K562 (cell line): Measurements from ENCODE around the gene MYL6B.

Experiments
- EZH2 ChIP-seq: IDR thresholded peaks from 2 replicates; pipeline ENCODE4 v1.6.1; 2012; ENCODE audit warnings: low read depth, mild to moderate bottlenecking, inconsistent platforms, low read length, borderline replicate concordance
- NR2C1 ChIP-seq, 2 experiments: fragments of 450-650 bp; IDR thresholded peaks; 2 replicates each; pipeline ENCODE4 v1.6.1; 2017; ENCODE audit warnings: mild to moderate bottlenecking in 2 of 2, antibody characterized with exemption in 1 of 2, inconsistent platforms in 1 of 2, missing compliant biosample characterization in 1 of 2, missing genetic modification characterization in 1 of 2
- RBBP5 ChIP-seq: fragments of 200-600 bp; sonication (generic); IDR thresholded peaks from 2 replicates; pipeline ENCODE4 v1.6.1; 2012; ENCODE audit warnings: borderline replicate concordance, mild to moderate bottlenecking, low read length, control low read depth, inconsistent platforms; ENCODE audit not compliant: insufficient read depth, poor library complexity, severe bottlenecking
- ZNF408 ChIP-seq: fragments of 250-450 bp; sonication (Bioruptor Pico); IDR thresholded peaks from 2 replicates; pipeline ENCODE4 v1.4.0; 2020; ENCODE audit warnings: low read depth, mild to moderate bottlenecking, moderate library complexity
- TF ChIP-seq, protein P1 (sequence below), 3 experiments: IDR thresholded peaks in 2 of 3; conservative IDR thresholded peaks in 1 of 3; 2 replicates each; pipeline ENCODE4 v1.5.1; 2011 to 2012; ENCODE audit warnings: low read length in 3 of 3, mild to moderate bottlenecking in 3 of 3, control low read depth in 2 of 3, improper control_type of control experiment in 1 of 3, inconsistent platforms in 1 of 3, low read depth in 1 of 3, mixed read lengths in 1 of 3, moderate library complexity in 1 of 3; ENCODE audit not compliant: insufficient read depth in 2 of 3
- TF ChIP-seq, protein P2 (sequence below), 2 experiments: fragments of 150-350 bp in 1 of 2; IDR thresholded peaks; 2 replicates each; pipeline ENCODE4 v1.6.1; 2012 to 2016; ENCODE audit warnings: low read depth in 2 of 2, low read length in 2 of 2, mild to moderate bottlenecking in 1 of 2, moderate library complexity in 1 of 2

DNA sequence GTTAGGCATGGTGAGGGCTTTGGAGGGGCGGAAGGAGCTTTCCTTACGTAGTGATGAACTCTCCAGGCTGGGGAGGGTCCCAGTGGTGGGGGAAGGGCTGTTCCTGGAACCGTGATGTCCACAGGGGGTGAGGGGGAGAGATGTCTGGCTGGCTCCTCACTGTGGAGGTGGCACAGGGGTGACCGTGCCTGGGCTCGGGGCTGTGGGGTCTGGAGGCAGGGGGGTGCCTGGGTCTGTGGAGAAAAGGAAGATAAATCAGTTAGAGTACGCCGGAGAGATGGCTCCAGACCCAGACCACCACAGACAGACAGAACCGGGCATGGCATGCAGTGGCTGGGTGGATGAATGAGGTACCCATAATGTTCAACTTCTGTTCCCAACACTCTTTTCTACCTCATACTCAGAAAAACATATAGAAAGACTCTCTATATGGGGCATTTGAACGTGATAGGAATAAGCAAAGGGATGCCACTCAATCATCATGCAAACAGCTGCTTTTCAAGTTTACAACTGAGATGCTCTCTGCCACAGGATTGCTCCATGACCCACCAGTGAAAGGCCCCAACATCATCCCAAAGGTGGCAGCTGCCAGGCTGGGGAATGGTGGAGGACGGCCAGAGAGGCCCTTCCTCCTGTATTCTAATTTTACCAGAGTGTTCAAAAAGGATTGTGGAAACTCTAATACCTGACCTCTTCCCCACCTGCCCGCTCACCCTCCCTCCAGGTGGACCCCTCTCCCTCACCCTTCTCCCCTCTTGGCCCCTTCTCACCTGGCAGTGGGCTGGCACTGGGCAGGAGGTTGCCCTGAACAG, 11.4 kb downstream of the MYL6B start:
- no peak for TF ChIP-seq NR2C1 (IDR thresholded peaks at IDR 0.05)
- TF ChIP-seq NR2C1 (tag; IDR thresholded peaks at IDR 0.05), result no peak
- TF ChIP-seq, protein P1, sequence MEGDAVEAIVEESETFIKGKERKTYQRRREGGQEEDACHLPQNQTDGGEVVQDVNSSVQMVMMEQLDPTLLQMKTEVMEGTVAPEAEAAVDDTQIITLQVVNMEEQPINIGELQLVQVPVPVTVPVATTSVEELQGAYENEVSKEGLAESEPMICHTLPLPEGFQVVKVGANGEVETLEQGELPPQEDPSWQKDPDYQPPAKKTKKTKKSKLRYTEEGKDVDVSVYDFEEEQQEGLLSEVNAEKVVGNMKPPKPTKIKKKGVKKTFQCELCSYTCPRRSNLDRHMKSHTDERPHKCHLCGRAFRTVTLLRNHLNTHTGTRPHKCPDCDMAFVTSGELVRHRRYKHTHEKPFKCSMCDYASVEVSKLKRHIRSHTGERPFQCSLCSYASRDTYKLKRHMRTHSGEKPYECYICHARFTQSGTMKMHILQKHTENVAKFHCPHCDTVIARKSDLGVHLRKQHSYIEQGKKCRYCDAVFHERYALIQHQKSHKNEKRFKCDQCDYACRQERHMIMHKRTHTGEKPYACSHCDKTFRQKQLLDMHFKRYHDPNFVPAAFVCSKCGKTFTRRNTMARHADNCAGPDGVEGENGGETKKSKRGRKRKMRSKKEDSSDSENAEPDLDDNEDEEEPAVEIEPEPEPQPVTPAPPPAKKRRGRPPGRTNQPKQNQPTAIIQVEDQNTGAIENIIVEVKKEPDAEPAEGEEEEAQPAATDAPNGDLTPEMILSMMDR (IDR thresholded peaks at IDR 0.05 in 2 of 3, conservative IDR thresholded peaks at IDR 0.05 in 1 of 3; ENCODE audit: insufficient read depth in 2 of 3, low read depth in 1 of 3, low read length in 3 of 3), result no peak
- TF ChIP-seq, protein P2, sequence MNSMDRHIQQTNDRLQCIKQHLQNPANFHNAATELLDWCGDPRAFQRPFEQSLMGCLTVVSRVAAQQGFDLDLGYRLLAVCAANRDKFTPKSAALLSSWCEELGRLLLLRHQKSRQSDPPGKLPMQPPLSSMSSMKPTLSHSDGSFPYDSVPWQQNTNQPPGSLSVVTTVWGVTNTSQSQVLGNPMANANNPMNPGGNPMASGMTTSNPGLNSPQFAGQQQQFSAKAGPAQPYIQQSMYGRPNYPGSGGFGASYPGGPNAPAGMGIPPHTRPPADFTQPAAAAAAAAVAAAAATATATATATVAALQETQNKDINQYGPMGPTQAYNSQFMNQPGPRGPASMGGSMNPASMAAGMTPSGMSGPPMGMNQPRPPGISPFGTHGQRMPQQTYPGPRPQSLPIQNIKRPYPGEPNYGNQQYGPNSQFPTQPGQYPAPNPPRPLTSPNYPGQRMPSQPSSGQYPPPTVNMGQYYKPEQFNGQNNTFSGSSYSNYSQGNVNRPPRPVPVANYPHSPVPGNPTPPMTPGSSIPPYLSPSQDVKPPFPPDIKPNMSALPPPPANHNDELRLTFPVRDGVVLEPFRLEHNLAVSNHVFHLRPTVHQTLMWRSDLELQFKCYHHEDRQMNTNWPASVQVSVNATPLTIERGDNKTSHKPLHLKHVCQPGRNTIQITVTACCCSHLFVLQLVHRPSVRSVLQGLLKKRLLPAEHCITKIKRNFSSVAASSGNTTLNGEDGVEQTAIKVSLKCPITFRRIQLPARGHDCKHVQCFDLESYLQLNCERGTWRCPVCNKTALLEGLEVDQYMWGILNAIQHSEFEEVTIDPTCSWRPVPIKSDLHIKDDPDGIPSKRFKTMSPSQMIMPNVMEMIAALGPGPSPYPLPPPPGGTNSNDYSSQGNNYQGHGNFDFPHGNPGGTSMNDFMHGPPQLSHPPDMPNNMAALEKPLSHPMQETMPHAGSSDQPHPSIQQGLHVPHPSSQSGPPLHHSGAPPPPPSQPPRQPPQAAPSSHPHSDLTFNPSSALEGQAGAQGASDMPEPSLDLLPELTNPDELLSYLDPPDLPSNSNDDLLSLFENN (IDR thresholded peaks at IDR 0.05; ENCODE audit: low read depth in 2 of 2, low read length in 2 of 2), result no peak
- TF ChIP-seq EZH2, result no peak
- TF ChIP-seq RBBP5, result no peak
- TF ChIP-seq ZNF408 (CRISPR knock-in tag), result no peak
